ENCODE measurements around the gene CLDND1.
"Not testable (repeated sequence)": the region's sequence is repeated elsewhere in the genome, so short reads cannot be mapped to it uniquely, and the experiment has no call there.

CLDND1 gene

DNA sequence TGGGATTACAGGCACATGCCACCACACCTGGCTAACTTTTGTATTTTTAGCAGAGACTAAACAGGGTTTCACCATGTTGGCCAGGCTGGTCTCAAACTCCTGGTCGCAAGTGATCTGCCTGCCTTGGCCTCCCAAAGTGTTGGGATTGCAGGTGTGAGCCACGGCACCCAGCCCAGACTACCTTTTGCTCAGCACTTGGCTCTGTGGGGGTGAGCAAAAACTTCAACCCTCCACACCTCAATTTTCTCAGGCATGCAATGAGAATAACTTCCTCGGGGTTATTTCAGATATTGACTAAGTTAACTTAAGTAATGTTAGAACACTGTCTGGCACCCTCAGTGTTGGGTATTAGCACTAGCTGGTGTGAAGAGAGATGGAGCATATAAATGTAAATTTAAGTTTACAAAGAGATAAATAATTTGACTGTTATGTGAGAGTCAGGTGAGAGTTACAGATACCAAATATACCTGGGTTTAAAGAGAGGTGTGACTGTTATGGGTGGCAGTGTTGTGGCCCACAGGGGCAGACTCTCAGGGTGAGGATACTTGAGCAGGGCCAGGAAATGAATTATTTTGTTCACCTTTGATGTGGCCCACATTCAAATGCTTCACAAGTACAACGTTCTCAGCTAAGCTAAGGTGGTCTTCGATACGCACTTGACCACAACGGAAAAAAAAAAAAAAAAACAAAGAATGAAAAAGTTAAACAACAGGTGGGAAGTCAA lies 41.7 kb upstream of the CLDND1 start:
- Mint-ChIP-seq H3K27ac (no peak overlapping the region), H3K9me3 (peaks cover 3% of the 10 kb centered on the region), H3K36me3 (ENCODE audit: low read depth) (no peaks in the 10 kb centered on the region), H3K27me3 (ENCODE audit: low read depth, poor library complexity) (peaks cover 4% of the 10 kb centered on the region), H3K4me3 (no peak overlapping the region), H3K4me1 (peaks cover 12% of the 10 kb centered on the region)
- TF ChIP-seq, protein P1, sequence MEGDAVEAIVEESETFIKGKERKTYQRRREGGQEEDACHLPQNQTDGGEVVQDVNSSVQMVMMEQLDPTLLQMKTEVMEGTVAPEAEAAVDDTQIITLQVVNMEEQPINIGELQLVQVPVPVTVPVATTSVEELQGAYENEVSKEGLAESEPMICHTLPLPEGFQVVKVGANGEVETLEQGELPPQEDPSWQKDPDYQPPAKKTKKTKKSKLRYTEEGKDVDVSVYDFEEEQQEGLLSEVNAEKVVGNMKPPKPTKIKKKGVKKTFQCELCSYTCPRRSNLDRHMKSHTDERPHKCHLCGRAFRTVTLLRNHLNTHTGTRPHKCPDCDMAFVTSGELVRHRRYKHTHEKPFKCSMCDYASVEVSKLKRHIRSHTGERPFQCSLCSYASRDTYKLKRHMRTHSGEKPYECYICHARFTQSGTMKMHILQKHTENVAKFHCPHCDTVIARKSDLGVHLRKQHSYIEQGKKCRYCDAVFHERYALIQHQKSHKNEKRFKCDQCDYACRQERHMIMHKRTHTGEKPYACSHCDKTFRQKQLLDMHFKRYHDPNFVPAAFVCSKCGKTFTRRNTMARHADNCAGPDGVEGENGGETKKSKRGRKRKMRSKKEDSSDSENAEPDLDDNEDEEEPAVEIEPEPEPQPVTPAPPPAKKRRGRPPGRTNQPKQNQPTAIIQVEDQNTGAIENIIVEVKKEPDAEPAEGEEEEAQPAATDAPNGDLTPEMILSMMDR (IDR thresholded peaks at IDR 0.05), result no peak
- no peak for DNase-seq

DNA sequence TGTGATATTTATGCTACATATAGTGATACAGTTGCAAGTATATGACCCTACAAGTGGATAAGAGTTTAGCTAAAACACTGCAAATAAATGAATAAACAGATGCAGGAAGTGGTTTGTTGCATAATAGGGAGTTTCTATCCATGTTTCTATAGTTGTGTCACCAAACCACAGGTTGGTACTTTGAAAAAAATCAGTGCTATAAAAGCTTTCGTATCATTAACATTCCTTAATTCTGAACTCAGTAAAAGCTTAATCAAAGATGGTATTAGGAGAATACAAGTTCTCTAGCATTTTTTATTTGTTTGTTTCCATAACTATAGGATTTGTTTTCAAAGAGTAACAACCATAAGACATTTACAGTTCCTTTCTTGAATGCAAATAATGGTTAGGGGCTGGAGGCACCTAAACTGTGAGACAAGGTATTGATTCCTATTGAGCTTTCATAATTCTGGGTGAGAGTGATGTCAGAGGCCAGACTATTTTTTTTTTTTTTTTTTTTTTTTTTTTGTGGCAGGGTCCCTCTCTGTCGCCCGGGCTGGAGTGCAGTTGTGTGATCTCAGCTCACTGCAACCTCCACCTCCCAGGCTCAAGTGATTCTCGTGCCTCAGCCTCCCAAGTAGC lies 41.1 kb upstream of the CLDND1 start:
- no peak for DNase-seq
- Mint-ChIP-seq H3K4me1 (peaks cover 12% of the 10 kb centered on the region), H3K4me3 (no peak overlapping the region), H3K27ac (no peak overlapping the region), H3K27me3 (ENCODE audit: low read depth, poor library complexity) (peaks cover 4% of the 10 kb centered on the region), H3K9me3 (no peaks in the 10 kb centered on the region), H3K36me3 (ENCODE audit: low read depth) (no peaks in the 10 kb centered on the region)
- TF ChIP-seq, protein P1 (IDR thresholded peaks at IDR 0.05), result no peak

- TF ChIP-seq, protein P1 (IDR thresholded peaks at IDR 0.05), result no peak
Measured at GRCh38 chr3:98561727-98562521, 39.2 kb upstream of the CLDND1 start.

DNA sequence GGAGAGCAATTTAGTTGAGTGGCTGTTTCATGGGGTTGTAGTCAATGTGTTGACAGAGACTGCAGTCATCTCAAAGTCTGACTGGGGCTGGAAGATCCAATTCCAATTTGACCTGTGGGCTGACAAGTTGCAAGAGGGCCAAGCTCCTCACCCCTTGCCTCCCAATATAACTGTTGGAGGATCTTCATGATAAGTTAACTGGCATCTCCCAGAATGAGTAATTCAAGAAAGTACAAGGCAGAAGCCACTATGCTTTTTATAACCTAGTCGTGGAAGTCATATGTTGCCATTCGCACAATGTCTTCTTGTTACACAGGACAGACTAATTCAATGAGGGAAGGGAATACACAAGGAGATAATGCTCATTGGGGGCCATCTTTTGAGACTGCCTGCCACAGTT lies 38.2 kb upstream of the CLDND1 start:
- TF ChIP-seq, protein P1 (IDR thresholded peaks at IDR 0.05), result no peak
- Mint-ChIP-seq H3K36me3 (ENCODE audit: low read depth) (no peaks in the 10 kb centered on the region), H3K27me3 (ENCODE audit: low read depth, poor library complexity) (peaks cover 4% of the 10 kb centered on the region), H3K27ac (no peak overlapping the region), H3K9me3 (no peaks in the 10 kb centered on the region), H3K4me3 (no peak overlapping the region), H3K4me1 (peaks cover 9% of the 10 kb centered on the region)
- DNase-seq, result no peak

More at GRCh38 chr3:98561727-98562521, 39.2 kb upstream of the CLDND1 start:
- Mint-ChIP-seq H3K4me3 (no peak overlapping the region), H3K27me3 (ENCODE audit: low read depth, poor library complexity) (peaks cover 4% of the 10 kb centered on the region), H3K27ac (no peak overlapping the region), H3K9me3 (no peaks in the 10 kb centered on the region), H3K36me3 (ENCODE audit: low read depth) (no peaks in the 10 kb centered on the region), H3K4me1 (peaks cover 12% of the 10 kb centered on the region)
- no peak for DNase-seq

DNA sequence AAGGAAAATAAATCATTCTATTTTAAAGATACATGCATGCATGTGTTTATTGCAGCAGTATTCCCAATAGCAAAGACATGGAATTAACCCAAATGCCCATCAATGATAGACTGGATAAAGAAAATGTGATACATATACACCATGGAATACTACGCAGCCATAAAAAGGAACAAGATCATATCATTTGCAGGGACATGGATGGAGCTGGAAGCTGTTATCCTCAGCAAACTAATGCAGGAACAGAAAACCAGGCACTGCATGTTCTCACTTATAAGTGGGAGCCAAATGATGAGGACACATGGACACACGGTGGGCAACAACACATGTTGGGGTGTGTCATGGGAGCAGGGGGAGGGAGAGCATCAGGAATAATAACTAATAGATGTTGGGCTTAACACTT lies 37.1 kb upstream of the CLDND1 start:
- H3K4me3 Mint-ChIP-seq; H3K4me1 Mint-ChIP-seq; H3K27me3 Mint-ChIP-seq (ENCODE audit: low read depth, poor library complexity); H3K36me3 Mint-ChIP-seq (ENCODE audit: low read depth); H3K27ac Mint-ChIP-seq; DNase-seq; H3K9me3 Mint-ChIP-seq: not testable (repeated sequence)

DNA sequence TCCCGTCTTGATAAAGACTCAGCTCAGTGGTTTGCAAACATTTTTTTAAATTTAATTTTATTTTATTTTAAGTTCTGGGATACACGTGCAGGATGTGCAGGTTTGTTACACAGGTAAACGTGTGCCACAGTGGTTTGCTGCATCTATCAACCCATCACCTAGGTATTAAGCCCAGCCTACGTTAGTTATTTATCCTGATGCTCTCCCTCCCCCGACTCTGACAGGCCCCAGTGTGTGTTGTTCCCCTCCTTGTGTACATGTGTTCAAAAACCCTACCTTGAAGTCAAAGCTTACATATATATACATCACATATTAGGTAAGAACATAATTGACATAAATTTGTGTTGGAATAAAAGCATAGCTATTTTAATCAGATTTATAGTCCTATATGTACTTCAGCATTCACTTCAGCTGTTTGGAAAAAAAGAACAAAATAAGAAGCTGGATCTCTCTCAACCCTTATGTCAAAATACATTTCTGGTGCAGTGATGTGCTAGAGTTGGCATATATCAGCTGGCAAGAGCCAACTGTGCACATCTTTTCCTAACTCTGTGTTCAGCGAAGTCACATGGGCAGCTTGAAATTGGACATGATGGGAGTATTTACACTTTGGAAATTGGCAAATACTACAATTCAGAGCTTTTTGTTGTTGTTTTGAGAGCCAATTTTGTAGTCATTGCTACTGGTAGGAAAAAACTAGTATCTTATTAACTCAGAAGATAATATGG lies 35.6 kb upstream of the CLDND1 start:
- no peak overlapping the region for H3K4me3 Mint-ChIP-seq
- H3K36me3 Mint-ChIP-seq (ENCODE audit: low read depth), result no peaks in the 10 kb centered on the region
- no peaks in the 10 kb centered on the region for H3K4me1 Mint-ChIP-seq
- DNase-seq, result no peak
- H3K9me3 Mint-ChIP-seq, result no peaks in the 10 kb centered on the region
- no peak overlapping the region for H3K27ac Mint-ChIP-seq
- H3K27me3 Mint-ChIP-seq (ENCODE audit: low read depth, poor library complexity), result peaks cover 6% of the 10 kb centered on the region
- TF ChIP-seq, protein P1 (IDR thresholded peaks at IDR 0.05), result no peak
